ENCODE measurements around the gene TAPT1. TPM values are rescaled to one million over a fixed set of nuclear protein-coding genes. Genes with fewer than 3 reads are reported as not detected.
"Not testable (repeated sequence)": the region's sequence is repeated elsewhere in the genome, so short reads cannot be mapped to it uniquely, and the experiment has no call there.

Gene TAPT1
- total RNA-seq, 5 donors from 2014 or later (not counting 1 experiment from before 2014, with no cell fraction given), result 41.1 to 77.9 (median 50.3) TPM

DNA sequence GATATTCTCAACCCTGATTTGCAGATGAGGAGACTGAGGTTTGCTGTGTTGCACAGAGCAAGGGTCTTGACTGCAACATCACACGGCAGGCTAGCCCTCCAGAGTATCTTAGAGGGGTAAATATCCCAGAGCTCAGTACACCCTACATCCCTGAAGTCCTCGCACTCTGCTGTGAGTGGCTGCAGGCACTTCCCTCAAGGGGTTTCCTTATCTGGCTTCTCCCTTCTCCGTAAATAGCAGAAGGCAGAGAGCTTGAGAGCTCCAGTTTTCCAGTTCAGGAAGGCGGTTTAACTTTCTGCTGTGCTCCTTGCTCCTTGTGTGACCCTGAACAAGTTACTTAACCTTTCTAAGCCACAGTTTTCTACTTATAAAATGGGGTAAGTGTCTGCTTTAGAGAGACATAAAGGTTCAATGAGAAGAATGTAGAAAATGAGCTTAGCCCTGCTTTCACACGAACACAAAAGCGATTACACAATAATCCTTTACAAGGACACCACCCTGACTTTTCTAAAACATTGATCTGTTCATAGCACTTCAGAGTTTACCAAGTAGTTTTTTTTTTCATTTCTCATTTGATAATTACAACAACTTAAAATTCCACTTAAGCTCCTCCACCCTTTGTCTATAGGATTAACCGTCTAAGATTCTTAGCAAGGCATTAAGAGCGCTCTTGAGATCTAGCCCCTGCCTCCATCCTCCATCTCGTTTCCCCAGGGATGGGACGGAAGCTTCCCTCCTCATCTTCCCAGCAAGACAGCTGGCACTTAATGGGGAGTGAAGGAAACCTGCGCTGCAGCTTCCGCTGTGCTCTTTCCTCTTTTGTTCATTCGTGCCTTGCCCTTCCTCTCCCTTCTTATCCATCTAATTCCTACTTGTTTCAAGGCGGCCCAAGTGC is 68.4 kb downstream of the TAPT1 start:
- Mint-ChIP-seq H3K4me1 (peaks cover 0 to 8% (median 0%) of the 10 kb centered on the region in 3 donors), H3K4me3 (no peak overlapping the region), H3K27ac (no peak overlapping the region), H3K27me3 (no peaks in the 10 kb centered on the region), H3K36me3 (peaks cover 15% of the 10 kb centered on the region), H3K9me3 (no peaks in the 10 kb centered on the region)
- ChIA-PET CTCF (interaction anchor here in 1 of 2 donors (0.6 to 0.8 kb wide), 4 partner anchors 9 to 1391 kb away, joined by 3 to 9 read pairs (median 4); no protein-coding TSS in a partner anchor), POLR2A (interaction anchor here in 1 of 2 donors (0.6 kb wide), 1 partner anchor 504 kb away, joined by 4 read pairs; no protein-coding TSS in a partner anchor)
- DNase-seq (no peak), ATAC-seq (replicated peaks in 1 of 4) (no peak)
- WGBS (ENCODE audit: insufficient coverage), result 100% methylated on average over 3 of the region's 14 CpGs
- Histone ChIP-seq H3K4me1 (ENCODE audit: control insufficient read depth in 1 of 2, extremely low read depth in 1 of 2, insufficient read depth in 2 of 2, low read length in 2 of 2) (no peaks in the 10 kb centered on the region), H3K4me3 (ENCODE audit: control insufficient read depth in 1 of 2, extremely low read depth in 1 of 2, low read length in 1 of 2) (no peak overlapping the region), H3K36me3 (ENCODE audit: control insufficient read depth in 2 of 2, extremely low read depth in 1 of 2, insufficient read depth in 1 of 2, low read length in 1 of 2) (peaks cover 0 to 2% of the 10 kb centered on the region in 2 donors), H3K27me3 (replicated peaks in 1 of 2; ENCODE audit: control insufficient read depth in 2 of 2, extremely low read depth in 1 of 2, insufficient read depth in 2 of 2, low read length in 1 of 2) (no peaks in the 10 kb centered on the region), H3K9me3 (no peaks in the 10 kb centered on the region), H3K27ac (ENCODE audit: low read length) (no peak overlapping the region)

DNA sequence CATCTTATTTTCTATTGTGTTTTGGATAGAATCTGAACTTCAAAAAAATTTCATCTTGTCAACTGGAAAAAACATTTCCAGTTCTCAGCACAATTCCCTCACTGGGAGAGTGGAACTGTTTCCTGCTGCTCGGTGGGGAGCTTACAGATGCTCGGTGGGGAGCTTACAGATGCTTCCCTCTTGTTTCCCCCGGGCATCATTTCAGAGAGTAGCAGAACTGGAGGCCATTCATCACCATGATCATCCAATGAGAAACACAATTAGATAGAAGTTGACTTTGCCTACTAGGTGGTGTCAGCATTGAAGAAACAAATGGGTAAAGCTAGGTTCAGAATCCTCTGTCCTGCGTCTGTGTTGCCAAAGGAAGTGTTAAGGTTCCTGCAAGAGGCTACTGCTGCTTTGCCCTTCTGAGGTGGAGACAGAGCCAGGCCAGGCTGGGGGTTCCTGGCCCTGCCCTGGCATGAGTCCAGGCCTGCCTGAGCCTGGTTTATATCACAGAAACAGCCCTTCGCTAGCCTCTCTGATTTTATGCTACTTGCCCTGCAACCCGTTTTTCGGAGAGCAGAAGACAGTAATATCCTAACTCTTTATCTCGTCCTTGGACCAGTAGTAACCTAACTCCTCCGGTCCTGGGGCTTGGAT is 70.6 kb downstream of the TAPT1 start:
- H3K27ac Mint-ChIP-seq, result no peak overlapping the region
- H3K9me3 ChIP-seq, result no peaks in the 10 kb centered on the region
- no peaks in the 10 kb centered on the region for H3K4me1 Mint-ChIP-seq
- WGBS (ENCODE audit: insufficient coverage), result 88% methylated on average over 8 of the region's 9 CpGs
- DNase-seq (no peak), ATAC-seq (replicated peaks in 1 of 4) (no peak)
- H3K4me3 ChIP-seq (ENCODE audit: control insufficient read depth in 1 of 2, extremely low read depth in 1 of 2, low read length in 1 of 2), result no peak overlapping the region
- H3K9me3 Mint-ChIP-seq, result no peaks in the 10 kb centered on the region
- ChIA-PET CTCF (no interaction called here), POLR2A (interaction anchor here in 1 of 2 donors (0.6 kb wide), 1 partner anchor 1950 kb away, joined by 3 read pairs; no protein-coding TSS in a partner anchor)
- no peak overlapping the region for H3K27ac ChIP-seq (ENCODE audit: low read length)
- H3K4me1 ChIP-seq (ENCODE audit: control insufficient read depth in 1 of 2, extremely low read depth in 1 of 2, insufficient read depth in 2 of 2, low read length in 2 of 2), result no peaks in the 10 kb centered on the region
- H3K4me3 Mint-ChIP-seq, result no peak overlapping the region
- H3K36me3 Mint-ChIP-seq, result peaks cover 9% of the 10 kb centered on the region
- no peaks in the 10 kb centered on the region for H3K36me3 ChIP-seq (ENCODE audit: control insufficient read depth in 2 of 2, extremely low read depth in 1 of 2, insufficient read depth in 1 of 2, low read length in 1 of 2)
- no peaks in the 10 kb centered on the region for H3K27me3 Mint-ChIP-seq
- no peaks in the 10 kb centered on the region for H3K27me3 ChIP-seq (replicated peaks in 1 of 2; ENCODE audit: control insufficient read depth in 2 of 2, extremely low read depth in 1 of 2, insufficient read depth in 2 of 2, low read length in 1 of 2)

DNA sequence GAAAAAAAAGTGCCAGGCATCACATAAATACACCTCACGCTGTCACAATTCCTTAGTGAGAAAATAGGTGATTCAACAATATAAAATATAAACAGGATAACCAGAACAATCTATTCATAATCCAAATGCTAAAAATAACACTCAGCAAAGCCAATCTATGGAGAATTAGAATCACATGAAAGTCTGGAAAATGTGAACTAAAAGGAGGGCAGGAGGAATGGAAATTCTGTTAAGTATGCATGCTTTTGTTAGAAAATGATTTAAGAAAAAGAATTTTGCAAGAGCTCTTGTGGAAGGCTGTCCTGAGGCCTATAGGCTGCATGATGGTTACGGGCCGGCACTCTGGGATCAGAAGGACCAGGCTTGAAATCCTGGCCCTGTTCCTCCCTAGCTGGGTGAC is 71.8 kb downstream of the TAPT1 start:
- ATAC-seq (replicated peaks in 1 of 4) (no peak), DNase-seq (no peak)
- no peaks in the 10 kb centered on the region for H3K4me1 Mint-ChIP-seq
- H3K9me3 ChIP-seq, result no peaks in the 10 kb centered on the region
- H3K27ac Mint-ChIP-seq, result no peak overlapping the region
- ChIA-PET CTCF (no interaction called here), POLR2A (no interaction called here)
- no peaks in the 10 kb centered on the region for H3K27me3 Mint-ChIP-seq
- H3K27ac ChIP-seq (ENCODE audit: low read length), result no peak overlapping the region
- H3K4me3 Mint-ChIP-seq, result no peak overlapping the region
- no peaks in the 10 kb centered on the region for H3K36me3 ChIP-seq (ENCODE audit: control insufficient read depth in 2 of 2, extremely low read depth in 1 of 2, insufficient read depth in 1 of 2, low read length in 1 of 2)
- no peaks in the 10 kb centered on the region for H3K4me1 ChIP-seq (ENCODE audit: control insufficient read depth in 1 of 2, extremely low read depth in 1 of 2, insufficient read depth in 2 of 2, low read length in 2 of 2)
- H3K27me3 ChIP-seq (replicated peaks in 1 of 2; ENCODE audit: control insufficient read depth in 2 of 2, extremely low read depth in 1 of 2, insufficient read depth in 2 of 2, low read length in 1 of 2), result no peaks in the 10 kb centered on the region
- no peak overlapping the region for H3K4me3 ChIP-seq (ENCODE audit: control insufficient read depth in 1 of 2, extremely low read depth in 1 of 2, low read length in 1 of 2)
- WGBS (ENCODE audit: insufficient coverage), result 100% methylated on average over 2 of the region's 3 CpGs
- H3K36me3 Mint-ChIP-seq, result peaks cover 9% of the 10 kb centered on the region
- no peaks in the 10 kb centered on the region for H3K9me3 Mint-ChIP-seq

GRCh38 chr4:16150716-16151115 is 75.6 kb downstream of the TAPT1 start:
- no peaks in the 10 kb centered on the region for H3K27me3 Mint-ChIP-seq
- Histone ChIP-seq H3K27ac (ENCODE audit: low read length) (no peak overlapping the region), H3K27me3 (replicated peaks in 1 of 2; ENCODE audit: control insufficient read depth in 2 of 2, extremely low read depth in 1 of 2, insufficient read depth in 2 of 2, low read length in 1 of 2) (no peaks in the 10 kb centered on the region), H3K4me3 (ENCODE audit: control insufficient read depth in 1 of 2, extremely low read depth in 1 of 2, low read length in 1 of 2) (no peak overlapping the region), H3K36me3 (ENCODE audit: control insufficient read depth in 2 of 2, extremely low read depth in 1 of 2, insufficient read depth in 1 of 2, low read length in 1 of 2) (no peaks in the 10 kb centered on the region), H3K4me1 (ENCODE audit: control insufficient read depth in 1 of 2, extremely low read depth in 1 of 2, insufficient read depth in 2 of 2, low read length in 2 of 2) (no peaks in the 10 kb centered on the region), H3K9me3 (no peaks in the 10 kb centered on the region)
- ChIA-PET POLR2A (no interaction called here), CTCF (no interaction called here)
- WGBS (ENCODE audit: insufficient coverage), result 90% methylated on average over 2 of the region's 2 CpGs
- H3K4me1 Mint-ChIP-seq, result no peaks in the 10 kb centered on the region
- peaks cover 9% of the 10 kb centered on the region for H3K36me3 Mint-ChIP-seq
- DNase-seq (no peak), ATAC-seq (replicated peaks in 1 of 4) (no peak)
- H3K4me3 Mint-ChIP-seq, result no peak overlapping the region
- H3K9me3 Mint-ChIP-seq, result peaks cover 4 to 6% (median 5%) of the 10 kb centered on the region in 3 donors
- H3K27ac Mint-ChIP-seq, result no peak overlapping the region

GRCh38 chr4:16144913-16145312 is 81.4 kb downstream of the TAPT1 start:
- H3K4me3 ChIP-seq (ENCODE audit: control insufficient read depth in 1 of 2, extremely low read depth in 1 of 2, low read length in 1 of 2); POLR2A ChIA-PET; H3K27ac Mint-ChIP-seq; ATAC-seq (replicated peaks in 1 of 4); H3K36me3 Mint-ChIP-seq; H3K36me3 ChIP-seq (ENCODE audit: control insufficient read depth in 2 of 2, extremely low read depth in 1 of 2, insufficient read depth in 1 of 2, low read length in 1 of 2); H3K9me3 ChIP-seq; H3K4me1 Mint-ChIP-seq; H3K4me1 ChIP-seq (ENCODE audit: control insufficient read depth in 1 of 2, extremely low read depth in 1 of 2, insufficient read depth in 2 of 2, low read length in 2 of 2); H3K27me3 Mint-ChIP-seq; DNase-seq; H3K27ac ChIP-seq (ENCODE audit: low read length); H3K27me3 ChIP-seq (replicated peaks in 1 of 2; ENCODE audit: control insufficient read depth in 2 of 2, extremely low read depth in 1 of 2, insufficient read depth in 2 of 2, low read length in 1 of 2); H3K4me3 Mint-ChIP-seq: not testable (repeated sequence)
- peaks cover 19 to 26% (median 26%) of the 10 kb centered on the region in 3 donors for H3K9me3 Mint-ChIP-seq
- 100% methylated on average over 2 of the region's 9 CpGs for WGBS (ENCODE audit: insufficient coverage)
- CTCF ChIA-PET, result interaction anchor here in 1 of 2 donors (0.7 kb wide), 1 partner anchor 209 kb away, joined by 3 read pairs; no protein-coding TSS in a partner anchor

- ATAC-seq (replicated peaks in 1 of 4) (no peak), DNase-seq (no peak)
- Histone ChIP-seq H3K4me3 (ENCODE audit: control insufficient read depth in 1 of 2, extremely low read depth in 1 of 2, low read length in 1 of 2) (no peak overlapping the region), H3K4me1 (ENCODE audit: control insufficient read depth in 1 of 2, extremely low read depth in 1 of 2, insufficient read depth in 2 of 2, low read length in 2 of 2) (no peaks in the 10 kb centered on the region), H3K27me3 (replicated peaks in 1 of 2; ENCODE audit: control insufficient read depth in 2 of 2, extremely low read depth in 1 of 2, insufficient read depth in 2 of 2, low read length in 1 of 2) (peaks cover 0 to 19% of the 10 kb centered on the region in 2 experiments), H3K9me3 (no peaks in the 10 kb centered on the region), H3K36me3 (ENCODE audit: control insufficient read depth in 2 of 2, extremely low read depth in 1 of 2, insufficient read depth in 1 of 2, low read length in 1 of 2) (no peaks in the 10 kb centered on the region), H3K27ac (ENCODE audit: low read length) (no peak overlapping the region)
- no peaks in the 10 kb centered on the region for H3K4me1 Mint-ChIP-seq
- no peak overlapping the region for H3K27ac Mint-ChIP-seq
- no peaks in the 10 kb centered on the region for H3K36me3 Mint-ChIP-seq
- H3K9me3 Mint-ChIP-seq, result peaks cover 19 to 26% (median 20%) of the 10 kb centered on the region in 3 donors
- peaks cover 12 to 16% of the 10 kb centered on the region in 2 donors for H3K27me3 Mint-ChIP-seq
- H3K4me3 Mint-ChIP-seq, result no peak overlapping the region
- ChIA-PET POLR2A (no interaction called here), CTCF (no interaction called here)
- no CpG with 5 or more reads among the region's 5 CpGs for WGBS (ENCODE audit: insufficient coverage)
Measured at GRCh38 chr4:16142598-16143310, 83.5 kb downstream of the TAPT1 start.
